Testis (tissue), 3 donors: Measurements from ENCODE around the gene ZNF692. TPM values are rescaled to one million over a fixed set of nuclear protein-coding genes. Genes with fewer than 3 reads are reported as not detected.
"Not testable (repeated sequence)": the region's sequence is repeated elsewhere in the genome, so short reads cannot be mapped to it uniquely, and the experiment has no call there.

ENCODE experiments used
- DNase-seq: peaks from one replicate; pipeline ENCODE4 v3.0.0-alpha.2; 2019
- H3K27ac ChIP-seq, 2 donors: fragments of 200-600 bp; sonication (generic); one replicate each; pipeline ENCODE4 v1.5.1; 2019
- H3K27me3 ChIP-seq: fragments of 200-600 bp; sonication (generic); one replicate; pipeline ENCODE4 v1.5.1; 2019
- H3K36me3 ChIP-seq: fragments of 200-600 bp; sonication (generic); one replicate; pipeline ENCODE4 v1.5.1; 2017; ENCODE audit warnings: low read depth; ENCODE audit errors: missing control alignments
- H3K4me1 ChIP-seq: fragments of 200-600 bp; sonication (generic); one replicate; pipeline ENCODE4 v1.5.1; 2019
- H3K4me3 ChIP-seq, 2 donors: fragments of 200-600 bp; sonication (generic); one replicate each; pipeline ENCODE4 v1.5.1; 2017 to 2019
- H3K9me3 ChIP-seq: fragments of 200-600 bp; sonication (generic); one replicate; pipeline ENCODE4 v1.5.1; 2017
- CTCF ChIP-seq, 3 experiments: fragments of 450-650 bp in 2 of 3; fragments of 200-600 bp in 1 of 3; sonication (generic) in 1 of 3; IDR thresholded peaks; one replicate each; pipeline ENCODE4 v1.5.1; 2016 to 2019; ENCODE audit warnings: antibody characterized with exemption in 3 of 3, mild to moderate bottlenecking in 2 of 3, moderate library complexity in 1 of 3
- POLR2A ChIP-seq: fragments of 450-650 bp; IDR thresholded peaks from one replicate; pipeline ENCODE4 v1.6.1; 2017; ENCODE audit warnings: antibody characterized with exemption, mild to moderate bottlenecking, moderate library complexity
- WGBS, 2 donors: methylation state at CpG; one replicate each; pipeline ENCODE4 v1.1.5; 2018; 5-methylcytosine and 5-hydroxymethylcytosine counted together
- intact Hi-C: fragments of 100-400 bp; cut with DNase I; formaldehyde crosslinking; loops from one replicate; pipeline ENCODE4 v1.15.1; 2023; ENCODE audit warnings: low total_unique reads
- polyA plus RNA-seq: library from polyadenylated mRNA; stranded (reverse); fragments of 350-450 nt; fragmentation: Illumina TruSeq; extraction: RNeasy Lipid Tissue Mini Kit (QIAGEN cat#74804); gene quantifications from one replicate; pipeline ENCODE4 v1.2.3, GENCODE V29; 2014; ENCODE audit warnings: low read depth, low replicate concordance; ENCODE audit not compliant: insufficient read depth
- total RNA-seq, 2 donors: library from RNA; depleted of rRNA; stranded (reverse); fragments of >200 nt; gene quantifications; one replicate each; pipeline ENCODE4 v1.2.3, GENCODE V29; 2016

Gene ZNF692
- total and polyA plus RNA-seq, 3 donors from 2014 or later: 82.9 to 89.4 (median 86.2) TPM

DNA sequence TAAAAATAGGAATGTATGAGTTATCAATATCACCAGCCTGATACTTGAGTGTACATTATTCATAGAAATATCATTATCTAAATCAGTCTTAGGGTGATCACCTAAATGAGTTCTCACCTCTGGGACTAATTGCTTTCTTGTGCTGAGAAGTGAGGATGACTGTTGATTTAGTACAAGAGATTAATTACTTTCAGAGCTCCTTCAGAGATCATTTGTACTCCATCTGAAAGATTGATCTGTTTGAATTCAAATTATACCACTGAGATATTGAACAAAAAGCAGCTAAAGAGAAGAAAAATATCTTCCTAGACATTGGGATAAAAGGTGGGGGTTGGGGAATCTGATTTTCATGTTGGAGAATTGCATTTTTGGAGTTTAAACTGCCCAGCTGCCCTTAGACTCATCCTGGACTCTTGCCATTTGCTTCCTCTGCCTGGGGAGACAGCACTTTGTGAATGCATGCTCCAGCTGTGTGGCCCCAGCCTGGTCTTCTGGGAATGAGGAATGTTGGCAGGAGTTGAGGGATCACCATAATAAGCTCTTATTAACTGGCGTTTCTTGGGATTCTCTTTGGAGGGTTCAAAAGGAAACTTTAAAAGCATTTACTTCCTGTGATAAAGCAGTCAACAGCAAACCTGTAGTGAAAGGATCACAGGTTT lies 27.5 kb upstream of the ZNF692 start:
- Histone ChIP-seq H3K27ac (no peak overlapping the region), H3K9me3 (no peaks in the 10 kb centered on the region), H3K36me3 (no peaks in the 10 kb centered on the region), H3K4me1 (no peaks in the 10 kb centered on the region), H3K4me3 (no peak overlapping the region), H3K27me3 (no peaks in the 10 kb centered on the region)
- WGBS, 2 donors: 15 to 41% methylated on average over 1 of the region's 1 CpG
- DNase-seq: no peak
- TF ChIP-seq POLR2A: no peak
- no peak for TF ChIP-seq CTCF (IDR thresholded peaks at IDR 0.05)
- intact Hi-C loops: no loop called here

- Histone ChIP-seq H3K4me3 (no peak overlapping the region), H3K27me3 (no peaks in the 10 kb centered on the region), H3K27ac (no peak overlapping the region), H3K9me3 (no peaks in the 10 kb centered on the region), H3K36me3 (no peaks in the 10 kb centered on the region), H3K4me1 (no peaks in the 10 kb centered on the region)
- intact Hi-C loops: no loop called here
- no peak for DNase-seq
- no peak for TF ChIP-seq CTCF (IDR thresholded peaks at IDR 0.05)
- no peak for TF ChIP-seq POLR2A
- WGBS, 2 donors: 63 to 71% methylated on average over 1 of the region's 1 CpG
Observed at GRCh38 chr1:248885646-248886045, 26.8 kb upstream of the ZNF692 start.

DNA sequence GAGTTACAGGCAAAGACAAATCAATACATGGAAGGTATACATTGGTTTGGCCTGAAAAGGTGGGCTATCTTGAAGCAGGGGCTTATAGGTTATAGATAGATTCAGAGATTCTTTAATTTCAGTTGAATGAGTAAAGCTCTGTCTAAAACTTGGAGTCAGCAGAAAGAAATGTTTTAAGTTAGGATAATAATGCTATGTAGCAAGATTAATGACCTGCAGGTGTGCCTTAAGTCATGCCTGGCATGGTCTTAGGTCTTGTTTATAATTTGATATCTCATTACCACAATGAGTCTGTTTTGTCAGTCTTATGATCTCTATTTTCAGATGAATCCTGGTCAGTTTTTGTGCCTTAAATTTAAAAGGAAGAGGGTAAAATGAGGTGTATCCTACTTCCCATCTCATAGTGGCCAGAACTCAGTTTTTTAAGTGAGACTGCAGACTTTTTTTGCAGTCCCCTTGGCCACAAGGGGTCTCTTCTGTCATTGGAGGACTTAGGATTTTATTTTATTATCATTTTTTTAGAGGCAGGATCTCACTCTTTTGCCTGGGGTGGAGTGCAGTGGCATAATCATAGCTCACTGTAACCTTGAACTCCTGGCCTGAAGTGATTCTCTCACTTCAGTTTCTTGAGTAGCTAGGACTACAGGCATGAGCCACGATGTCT lies 25.9 kb upstream of the ZNF692 start:
- TF ChIP-seq CTCF (IDR thresholded peaks at IDR 0.05) (no peak), POLR2A (no peak)
- H3K27ac ChIP-seq: no peak overlapping the region
- H3K4me3 ChIP-seq: no peak overlapping the region
- no peaks in the 10 kb centered on the region for H3K9me3 ChIP-seq
- 33 to 39% methylated on average over 1 of the region's 1 CpG for WGBS, 2 donors
- no peaks in the 10 kb centered on the region for H3K27me3 ChIP-seq
- intact Hi-C loops: no loop called here
- no peaks in the 10 kb centered on the region for H3K4me1 ChIP-seq
- no peaks in the 10 kb centered on the region for H3K36me3 ChIP-seq
- no peak for DNase-seq

DNA sequence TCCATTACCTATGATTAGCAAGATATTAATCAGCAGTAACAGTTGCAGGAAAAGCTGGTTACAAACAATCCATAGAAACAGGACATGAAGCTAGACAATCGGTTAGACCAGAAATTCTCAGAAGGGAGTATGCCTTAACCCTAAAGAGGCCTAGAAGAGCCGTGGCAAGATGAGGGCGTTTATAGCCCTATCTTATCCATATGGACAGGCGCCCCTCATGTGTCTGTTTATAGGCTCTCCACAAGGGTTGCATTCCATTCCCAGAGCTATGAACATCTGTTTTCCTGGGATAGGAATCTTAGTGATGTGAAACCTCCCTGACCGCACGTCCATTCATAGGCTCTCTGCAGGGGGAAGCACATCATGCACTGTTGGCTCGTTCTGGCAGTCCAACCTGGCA lies 23.5 kb upstream of the ZNF692 start:
- H3K4me3 ChIP-seq, H3K4me1 ChIP-seq, H3K36me3 ChIP-seq, H3K27ac ChIP-seq, intact Hi-C loops, H3K27me3 ChIP-seq, DNase-seq, H3K9me3 ChIP-seq: not testable (repeated sequence)
- 81% methylated on average over 7 of the region's 7 CpGs for WGBS, 2 donors

- Histone ChIP-seq H3K9me3 (no peaks in the 10 kb centered on the region), H3K27ac (no peak overlapping the region), H3K4me3 (no peak overlapping the region), H3K4me1 (no peaks in the 10 kb centered on the region), H3K36me3 (no peaks in the 10 kb centered on the region), H3K27me3 (no peaks in the 10 kb centered on the region)
- no peak for DNase-seq
- no peak for TF ChIP-seq CTCF (IDR thresholded peaks at IDR 0.05)
- no peak for TF ChIP-seq POLR2A
- 95 to 97% methylated on average over 1 of the region's 1 CpG for WGBS, 2 donors
- intact Hi-C loops: no loop called here
Observed at GRCh38 chr1:248881261-248881660, 22.4 kb upstream of the ZNF692 start.
